ENCODE measurements around the gene AKNA.

Gene AKNA

DNA sequence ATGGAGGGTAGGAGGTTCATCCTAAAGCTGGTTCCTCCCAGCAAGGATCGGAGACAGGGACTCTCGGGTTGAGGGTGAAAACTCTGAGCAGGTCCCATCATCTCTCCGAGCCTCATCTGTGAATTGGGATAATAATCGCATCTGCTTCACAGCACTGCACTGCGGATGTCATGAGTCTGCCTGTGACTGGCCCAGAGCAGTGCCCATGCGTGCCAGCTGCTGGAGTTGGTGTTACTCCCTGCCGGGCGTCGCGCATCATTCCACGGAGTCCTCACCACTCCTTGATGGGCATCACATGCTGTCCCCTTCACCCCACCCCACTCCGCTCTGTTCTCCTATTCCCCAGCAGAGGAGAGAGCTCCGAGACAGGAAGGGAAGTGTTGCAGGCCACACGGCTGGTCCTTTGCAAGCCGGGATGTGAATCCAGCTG, 100.0 kb downstream of the AKNA start:
- Histone ChIP-seq H3K36me3 (ENCODE audit: insufficient read depth, low read length) (no peaks in the 10 kb centered on the region), H3K79me2 (ENCODE audit: control insufficient read depth, insufficient read depth, low read length, unreplicated experiment) (no peaks in the 10 kb centered on the region), H2AFZ (ENCODE audit: low read length, unreplicated experiment) (no peak overlapping the region), H3K27ac (ENCODE audit: low read depth, low read length) (no peak overlapping the region), H3K4me1 (ENCODE audit: control insufficient read depth, insufficient read depth, low read length, unreplicated experiment) (peaks cover 12% of the 10 kb centered on the region), H3K4me3 (ENCODE audit: low read depth, low read length) (no peak overlapping the region), H3K27me3 (ENCODE audit: insufficient read depth, low read length) (no peaks in the 10 kb centered on the region)

DNA sequence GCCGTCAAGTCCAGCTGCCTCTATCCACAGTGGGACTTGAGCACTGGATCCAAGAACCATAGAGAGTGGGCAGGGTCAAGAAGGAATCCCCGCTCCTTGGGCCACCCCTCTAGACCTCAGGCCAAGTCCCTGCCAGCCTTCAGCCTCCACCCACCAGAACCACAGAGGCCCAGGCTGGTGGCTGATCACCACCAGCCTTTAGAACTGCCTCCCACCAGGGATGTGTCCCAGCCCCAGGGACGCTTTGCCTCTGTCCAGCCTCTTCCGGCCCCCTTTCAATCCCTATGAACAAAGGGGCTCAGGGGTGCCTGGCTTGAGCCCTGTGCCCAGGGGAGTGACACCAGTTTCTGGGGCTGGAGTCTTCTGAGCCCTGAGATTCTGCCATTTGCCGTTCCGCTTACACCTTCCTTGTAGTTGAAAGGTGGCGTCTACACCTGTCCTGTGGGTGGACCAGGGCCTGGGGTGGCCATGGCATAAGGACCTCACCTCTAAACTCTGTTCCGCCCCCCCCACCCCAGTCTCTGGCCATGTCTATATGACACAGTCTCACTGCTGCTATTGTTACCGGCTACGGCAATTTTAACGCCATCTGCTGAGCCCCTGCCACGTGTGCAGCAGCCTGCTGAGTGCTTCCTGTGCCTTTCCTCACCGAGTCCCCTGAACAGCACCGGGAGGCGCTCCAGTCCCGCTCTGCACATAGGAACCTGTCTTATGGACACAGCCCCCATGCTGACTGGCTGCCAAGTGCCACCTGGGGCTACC, 100.6 kb downstream of the AKNA start:
- Histone ChIP-seq H3K79me2 (ENCODE audit: control insufficient read depth, insufficient read depth, low read length, unreplicated experiment) (no peaks in the 10 kb centered on the region), H3K4me3 (ENCODE audit: low read depth, low read length) (no peak overlapping the region), H3K36me3 (ENCODE audit: insufficient read depth, low read length) (no peaks in the 10 kb centered on the region), H3K4me1 (ENCODE audit: control insufficient read depth, insufficient read depth, low read length, unreplicated experiment) (peaks cover 12% of the 10 kb centered on the region), H3K27ac (ENCODE audit: low read depth, low read length) (no peak overlapping the region), H2AFZ (ENCODE audit: low read length, unreplicated experiment) (no peak overlapping the region), H3K27me3 (ENCODE audit: insufficient read depth, low read length) (no peaks in the 10 kb centered on the region)

DNA sequence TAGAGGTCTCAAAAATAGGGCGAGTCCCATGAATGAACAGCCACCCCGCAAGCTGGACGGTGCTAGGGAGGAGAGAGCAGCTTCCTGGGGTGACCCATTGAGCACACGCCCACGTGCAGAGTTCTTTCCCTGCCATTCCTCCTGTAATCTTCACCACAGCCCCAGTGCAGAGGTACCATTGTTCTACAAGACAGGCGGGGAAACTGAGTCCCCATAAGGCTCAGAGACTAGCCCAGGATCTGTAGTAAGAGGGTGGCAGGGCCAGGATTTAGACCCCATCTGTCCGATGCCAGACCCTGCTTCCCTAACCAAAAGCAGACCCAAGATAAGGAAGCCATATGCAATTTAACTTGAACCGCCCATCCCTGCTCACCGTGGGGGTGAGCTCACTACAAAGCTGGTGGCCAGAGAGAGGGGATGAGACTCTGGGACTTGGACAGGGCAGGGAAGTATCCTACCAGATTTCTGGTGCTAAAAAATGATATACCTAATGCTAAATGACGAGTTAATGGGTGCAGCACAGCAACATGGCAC, 101.6 kb downstream of the AKNA start:
- Histone ChIP-seq H2AFZ (ENCODE audit: low read length, unreplicated experiment) (no peak overlapping the region), H3K79me2 (ENCODE audit: control insufficient read depth, insufficient read depth, low read length, unreplicated experiment) (no peaks in the 10 kb centered on the region), H3K27me3 (ENCODE audit: insufficient read depth, low read length) (no peaks in the 10 kb centered on the region), H3K4me3 (ENCODE audit: low read depth, low read length) (no peak overlapping the region), H3K36me3 (ENCODE audit: insufficient read depth, low read length) (no peaks in the 10 kb centered on the region), H3K27ac (ENCODE audit: low read depth, low read length) (no peak overlapping the region), H3K4me1 (ENCODE audit: control insufficient read depth, insufficient read depth, low read length, unreplicated experiment) (peaks cover 12% of the 10 kb centered on the region)

DNA sequence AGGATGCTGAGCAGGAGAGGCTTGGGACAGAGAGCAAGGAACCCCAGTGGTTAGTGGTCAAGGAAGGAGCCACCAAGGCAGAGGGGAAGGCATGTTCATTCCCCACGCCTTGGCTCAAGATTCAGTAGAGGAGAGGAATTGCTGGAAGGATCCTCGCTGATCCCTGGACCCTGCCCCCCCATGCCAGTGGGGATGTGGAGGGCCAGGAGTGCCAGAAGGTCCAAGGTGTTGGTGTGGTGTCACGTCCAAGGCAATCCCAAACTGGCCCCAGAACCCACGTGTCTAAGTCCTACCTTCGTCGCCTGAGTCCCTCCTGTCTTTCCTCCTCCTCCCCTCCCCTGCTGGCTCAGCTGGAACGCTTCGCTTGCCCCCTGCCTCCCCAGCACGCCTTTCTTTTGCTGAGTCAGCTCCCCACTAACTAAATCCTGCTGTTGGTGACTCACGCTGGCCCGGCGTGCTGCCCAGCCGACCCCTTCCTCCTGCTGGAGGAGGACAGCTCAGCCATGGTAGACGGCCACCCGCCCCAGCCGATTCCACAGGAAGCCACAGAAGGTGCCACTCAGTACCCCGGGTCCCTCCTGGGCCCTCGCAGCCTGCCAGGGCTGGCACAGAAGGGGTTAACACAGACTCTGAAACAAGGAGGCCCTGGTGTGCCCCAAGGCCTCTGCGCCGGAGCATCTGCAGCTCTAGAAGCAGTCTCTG, 102.5 kb downstream of the AKNA start:
- Histone ChIP-seq H3K27ac (ENCODE audit: low read depth, low read length) (no peak overlapping the region), H2AFZ (ENCODE audit: low read length, unreplicated experiment) (no peak overlapping the region), H3K27me3 (ENCODE audit: insufficient read depth, low read length) (no peaks in the 10 kb centered on the region), H3K4me1 (ENCODE audit: control insufficient read depth, insufficient read depth, low read length, unreplicated experiment) (peaks cover 12% of the 10 kb centered on the region), H3K79me2 (ENCODE audit: control insufficient read depth, insufficient read depth, low read length, unreplicated experiment) (no peaks in the 10 kb centered on the region), H3K36me3 (ENCODE audit: insufficient read depth, low read length) (no peaks in the 10 kb centered on the region), H3K4me3 (ENCODE audit: low read depth, low read length) (no peak overlapping the region)

DNA sequence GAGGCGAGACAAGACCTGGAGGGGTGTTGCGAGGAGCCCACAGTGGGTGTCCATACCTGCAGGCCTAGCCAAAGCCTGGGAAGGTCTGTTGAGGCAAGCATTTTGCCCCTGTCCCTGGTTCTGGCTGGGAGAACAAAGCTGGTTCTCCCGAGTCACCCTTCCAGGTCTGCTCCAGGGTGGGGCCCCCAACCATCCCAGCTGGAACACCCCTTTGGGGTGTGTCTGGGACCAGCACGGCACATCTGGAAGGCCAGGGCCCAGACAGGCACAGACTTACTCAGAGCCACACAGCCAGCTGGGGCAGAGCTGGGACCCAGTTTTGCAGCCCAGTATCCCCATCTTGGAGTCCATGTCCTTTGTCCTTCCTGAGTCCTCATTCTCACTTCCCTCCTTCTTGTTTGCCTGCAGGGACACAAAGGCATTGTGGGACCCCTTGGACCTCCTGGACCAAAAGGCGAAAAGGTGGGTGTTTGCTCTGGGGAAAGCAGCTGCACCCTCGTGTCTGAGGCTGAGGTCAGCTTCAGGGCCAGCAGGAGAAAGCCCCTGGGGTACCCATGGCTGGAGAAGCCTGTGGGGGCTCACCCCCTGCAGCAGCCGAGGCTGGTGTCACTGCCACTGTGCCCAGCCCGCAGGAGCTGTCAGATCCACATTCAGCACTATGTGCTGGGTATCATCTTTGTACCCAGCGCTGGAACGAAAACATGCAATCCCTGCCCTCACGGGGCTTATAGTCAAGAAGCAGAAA, 103.3 kb downstream of the AKNA start:
- no peak overlapping the region for H2AFZ ChIP-seq (ENCODE audit: low read length, unreplicated experiment)
- H3K36me3 ChIP-seq (ENCODE audit: insufficient read depth, low read length) = no peaks in the 10 kb centered on the region
- H3K4me1 ChIP-seq (ENCODE audit: control insufficient read depth, insufficient read depth, low read length, unreplicated experiment) = peaks cover 12% of the 10 kb centered on the region
- H3K79me2 ChIP-seq (ENCODE audit: control insufficient read depth, insufficient read depth, low read length, unreplicated experiment) = no peaks in the 10 kb centered on the region
- H3K27ac ChIP-seq (ENCODE audit: low read depth, low read length) = no peak overlapping the region
- no peaks in the 10 kb centered on the region for H3K27me3 ChIP-seq (ENCODE audit: insufficient read depth, low read length)
- H3K4me3 ChIP-seq (ENCODE audit: low read depth, low read length) = no peak overlapping the region

Data from ACC112 (cell line).